Neural cell (in vitro differentiated cells): ENCODE measurements around the gene LRRC38. TPM values are rescaled to one million over a fixed set of nuclear protein-coding genes. Genes with fewer than 3 reads are reported as not detected.

Source experiments
- H2AFZ ChIP-seq: fragments of 200-600, 300-800 bp; sonication (generic), shearing (Covaris generic); 2 replicates; pipeline ENCODE4 v1.6.0; 2014; ENCODE audit warnings: low read depth, mild to moderate bottlenecking, antibody characterized with exemption, low read length, moderate library complexity
- H3F3A ChIP-seq: fragments of 200-600 bp; shearing (Covaris generic); 2 replicates; pipeline ENCODE4 v1.6.1; 2016; ENCODE audit warnings: mild to moderate bottlenecking, moderate library complexity, mixed read lengths, antibody characterized with exemption, low read length; ENCODE audit not compliant: insufficient read depth, poor library complexity, severe bottlenecking
- H3K27ac ChIP-seq: fragments of 200-600, 300-800 bp; sonication (generic), shearing (Covaris generic); 2 replicates; pipeline ENCODE4 v1.5.1; 2014; ENCODE audit warnings: mild to moderate bottlenecking, low read length, moderate library complexity
- H3K27me3 ChIP-seq: fragments of 300-800, 200-600 bp; sonication (generic), shearing (Covaris generic); 2 replicates; pipeline ENCODE4 v1.6.0; 2014; ENCODE audit warnings: mild to moderate bottlenecking, low read depth, low read length, moderate library complexity; ENCODE audit not compliant: insufficient read depth
- H3K36me3 ChIP-seq: fragments of 300-800, 200-600 bp; sonication (generic), shearing (Covaris generic); 2 replicates; pipeline ENCODE4 v1.5.1; 2014; ENCODE audit warnings: mild to moderate bottlenecking, antibody characterized with exemption, low read length, moderate library complexity; ENCODE audit not compliant: insufficient read depth
- H3K4me2 ChIP-seq: fragments of 300-800, 200-600 bp; sonication (generic), shearing (Covaris generic); 2 replicates; pipeline ENCODE4 v1.6.0; 2014; ENCODE audit warnings: mild to moderate bottlenecking, low read length
- H3K4me3 ChIP-seq: fragments of 300-800, 200-600 bp; sonication (generic), shearing (Covaris generic); 2 replicates; pipeline ENCODE4 v1.5.1; 2014; ENCODE audit warnings: mild to moderate bottlenecking, low read length, moderate library complexity
- H3K79me2 ChIP-seq: fragments of 200-600 bp; shearing (Covaris generic); replicated peaks from 2 replicates; pipeline ENCODE4 v1.6.0; 2014; ENCODE audit warnings: mild to moderate bottlenecking, low read length, moderate library complexity; ENCODE audit not compliant: insufficient read depth
- H3K9ac ChIP-seq: fragments of 300-800, 200-600 bp; sonication (generic), shearing (Covaris generic); 2 replicates; pipeline ENCODE4 v1.6.1; 2016; ENCODE audit warnings: mild to moderate bottlenecking, low read length, mixed read lengths
- H3K9me2 ChIP-seq: fragments of 200-600 bp; shearing (Covaris generic); 2 replicates; pipeline ENCODE4 v1.6.1; 2016; ENCODE audit warnings: mild to moderate bottlenecking, low read length, mixed read lengths; ENCODE audit not compliant: insufficient read depth
- H3K9me3 ChIP-seq: fragments of 200-600, 300-800 bp; sonication (generic), shearing (Covaris generic); 2 replicates; pipeline ENCODE4 v1.6.1; 2016; ENCODE audit warnings: mild to moderate bottlenecking, mixed run types, low read length, moderate library complexity, mixed read lengths
- H4K20me1 ChIP-seq: fragments of 200-600 bp; shearing (Covaris generic); 2 replicates; pipeline ENCODE4 v1.6.1; 2016; ENCODE audit warnings: mild to moderate bottlenecking, mixed run types; ENCODE audit not compliant: insufficient read depth
- CTCF ChIP-seq: fragments of 450-650 bp; IDR thresholded peaks from 2 replicates; pipeline ENCODE4 v1.5.1; 2014; ENCODE audit warnings: antibody characterized with exemption, mild to moderate bottlenecking, moderate library complexity; ENCODE audit not compliant: poor library complexity, severe bottlenecking
- EP300 ChIP-seq: fragments of 450-650 bp; conservative IDR thresholded peaks from 2 replicates; pipeline ENCODE4 v1.6.1; 2014; ENCODE audit warnings: antibody characterized with exemption, mild to moderate bottlenecking, moderate library complexity; ENCODE audit not compliant: poor library complexity, severe bottlenecking
- EZH2 ChIP-seq: fragments of 200-600, 300-800 bp; shearing (Covaris generic), sonication (generic); IDR thresholded peaks from 2 replicates; pipeline ENCODE4 v1.6.1; 2014; ENCODE audit warnings: antibody characterized with exemption, low read length, borderline replicate concordance, mild to moderate bottlenecking; ENCODE audit not compliant: insufficient read depth, poor library complexity, severe bottlenecking
- MXI1 ChIP-seq: fragments of 450-650 bp; conservative IDR thresholded peaks from 2 replicates; pipeline ENCODE4 v1.6.1; 2014; ENCODE audit warnings: antibody characterized with exemption, mild to moderate bottlenecking; ENCODE audit not compliant: poor library complexity, severe bottlenecking
- POLR2AphosphoS5 ChIP-seq: IDR thresholded peaks from 2 replicates; pipeline ENCODE4 v1.6.1; 2012
- RAD21 ChIP-seq: fragments of 450-650 bp; conservative IDR thresholded peaks from 2 replicates; pipeline ENCODE4 v1.6.1; 2014; ENCODE audit warnings: antibody characterized with exemption, mild to moderate bottlenecking, moderate library complexity
- REST ChIP-seq: IDR thresholded peaks from 2 replicates; pipeline ENCODE4 v1.6.1; 2012; ENCODE audit warnings: borderline replicate concordance
- SMC3 ChIP-seq: fragments of 450-650 bp; conservative IDR thresholded peaks from 2 replicates; pipeline ENCODE4 v1.6.1; 2014; ENCODE audit warnings: antibody characterized with exemption, mild to moderate bottlenecking, moderate library complexity; ENCODE audit not compliant: poor library complexity
- TAF1 ChIP-seq: IDR thresholded peaks from 2 replicates; pipeline ENCODE4 v1.6.1; 2012; ENCODE audit warnings: low read depth
- polyA plus RNA-seq: library from polyadenylated mRNA; depleted of rRNA; stranded (reverse); fragments of >200 nt; gene quantifications from 2 replicates; pipeline ENCODE4 v1.2.3, GENCODE V29; 2014

LRRC38 gene
- polyA plus RNA-seq, 1 donor from 2014 or later = not detected

GRCh38 chr1:13487143-13487868 lies 26.5 kb downstream of the LRRC38 start:
- no peaks in the 10 kb centered on the region for H3K79me2 ChIP-seq
- H3K36me3 ChIP-seq = no peaks in the 10 kb centered on the region
- H3K9me2 ChIP-seq = no peaks in the 10 kb centered on the region
- H3K27me3 ChIP-seq = no peaks in the 10 kb centered on the region
- TF ChIP-seq MXI1 = no peak
- TF ChIP-seq CTCF = no peak
- no peak for TF ChIP-seq EZH2
- no peak for TF ChIP-seq SMC3
- TF ChIP-seq POLR2AphosphoS5 = no peak
- no peak overlapping the region for H3K4me3 ChIP-seq
- H3K9me3 ChIP-seq = no peaks in the 10 kb centered on the region
- H2AFZ ChIP-seq = no peak overlapping the region
- H3K27ac ChIP-seq = no peak overlapping the region
- no peaks in the 10 kb centered on the region for H3F3A ChIP-seq
- no peaks in the 10 kb centered on the region for H4K20me1 ChIP-seq
- no peak overlapping the region for H3K9ac ChIP-seq
- no peak overlapping the region for H3K4me2 ChIP-seq

- Histone ChIP-seq H3K9ac (no peak overlapping the region), H3K36me3 (no peaks in the 10 kb centered on the region), H4K20me1 (no peaks in the 10 kb centered on the region), H3K4me2 (no peak overlapping the region), H2AFZ (no peak overlapping the region), H3K9me2 (no peaks in the 10 kb centered on the region), H3F3A (no peaks in the 10 kb centered on the region), H3K9me3 (no peaks in the 10 kb centered on the region), H3K27ac (no peak overlapping the region), H3K79me2 (no peaks in the 10 kb centered on the region), H3K27me3 (no peaks in the 10 kb centered on the region), H3K4me3 (no peak overlapping the region)
- no peak for TF ChIP-seq CTCF
- TF ChIP-seq REST = no peak
- no peak for TF ChIP-seq EP300
- TF ChIP-seq TAF1 = no peak
- no peak for TF ChIP-seq RAD21
- no peak for TF ChIP-seq POLR2AphosphoS5
- no peak for TF ChIP-seq EZH2
- TF ChIP-seq MXI1 = no peak
- no peak for TF ChIP-seq SMC3
Observed at GRCh38 chr1:13483946-13484345, 29.9 kb downstream of the LRRC38 start.
